Putamen (tissue), 1 donor: ENCODE results near the gene GGTA1.
"Not testable (repeated sequence)": the region's sequence is repeated elsewhere in the genome, so short reads cannot be mapped to it uniquely, and the experiment has no call there.

Experiments
- DNase-seq: peaks from one replicate; pipeline ENCODE4 v3.0.0-alpha.2; 2016; ENCODE audit warnings: low spot score

Gene GGTA1

GRCh38 chr9:121455527-121456239, 44.0 kb downstream of the GGTA1 start:
- DNase-seq: no peak

- no peak for DNase-seq
These were observed 44.7 kb downstream of the GGTA1 start for GRCh38 chr9:121454972-121455371.

GRCh38 chr9:121453232-121453892, 46.3 kb downstream of the GGTA1 start:
- DNase-seq: no peak

- no peak for DNase-seq
These were observed 47.6 kb downstream of the GGTA1 start for GRCh38 chr9:121452085-121452484.

- DNase-seq: no peak
These were observed 48.1 kb downstream of the GGTA1 start for GRCh38 chr9:121451586-121451985.

- DNase-seq: no peak
These were observed 49.4 kb downstream of the GGTA1 start for GRCh38 chr9:121450241-121450640.

GRCh38 chr9:121449786-121450185, 49.9 kb downstream of the GGTA1 start:
- DNase-seq: no peak

GRCh38 chr9:121447321-121447834, 52.3 kb downstream of the GGTA1 start:
- no peak for DNase-seq

- no peak for DNase-seq
These were observed 53.7 kb downstream of the GGTA1 start for GRCh38 chr9:121445986-121446385.

- no peak for DNase-seq
These were observed 55.7 kb downstream of the GGTA1 start for GRCh38 chr9:121443981-121444380.

GRCh38 chr9:121441165-121441564, 58.5 kb downstream of the GGTA1 start:
- no peak for DNase-seq

- DNase-seq: no peak
These were observed 59.7 kb downstream of the GGTA1 start for GRCh38 chr9:121439711-121440664.

GRCh38 chr9:121439016-121439415, 60.6 kb downstream of the GGTA1 start:
- no peak for DNase-seq

- no peak for DNase-seq
These were observed 61.8 kb downstream of the GGTA1 start for GRCh38 chr9:121437891-121438290.

- not testable (repeated sequence) for DNase-seq
These were observed 62.6 kb downstream of the GGTA1 start for GRCh38 chr9:121437046-121437445.

GRCh38 chr9:121434969-121435368, 64.7 kb downstream of the GGTA1 start:
- DNase-seq: no peak

- DNase-seq: no peak
These were observed 71.7 kb downstream of the GGTA1 start for GRCh38 chr9:121427899-121428298.

GRCh38 chr9:121424024-121424432, 75.6 kb downstream of the GGTA1 start:
- DNase-seq: no peak

- DNase-seq: no peak
These were observed 87.7 kb downstream of the GGTA1 start for GRCh38 chr9:121411993-121412392.

GRCh38 chr9:121405899-121406298, 93.7 kb downstream of the GGTA1 start:
- DNase-seq: no peak
